IMR-90 (cell line): ENCODE measurements around the gene MAGEB3. TPM values are rescaled to one million over a fixed set of nuclear protein-coding genes. Genes with fewer than 3 reads are reported as not detected.

Experiments
- ATAC-seq: fragments of 200-7000 bp; cut with Tn5 transposase; 2 replicates; pipeline ENCODE4 v1.9.1; 2020; ENCODE audit warnings: low read depth, mild to moderate bottlenecking, moderate library complexity
- BruUV-seq: library from RNA; stranded (reverse); fragments of 400-500 nt; replicated peaks from 2 replicates; lab custom pipeline; 2021; lab: Mats Ljungman, UMichigan
- CTCF ChIA-PET: fragments of 300-600 bp; formaldehyde crosslinking; extraction: SDS; loops from one replicate; lab custom pipeline; 2021; ENCODE audit warnings: antibody characterized with exemption; lab: Yijun Ruan, JAX
- POLR2A ChIA-PET: fragments of 300-600 bp; sonication (Branson Sonifier 250); formaldehyde crosslinking; loops from one replicate; lab custom pipeline; 2022; ENCODE audit warnings: antibody characterized with exemption; ENCODE audit not compliant: unreplicated experiment; lab: Charles Lee
- DNase-seq: peaks from one replicate; pipeline ENCODE4 v3.0.0; 2013
- H2AFZ ChIP-seq: replicated peaks from 2 replicates; pipeline ENCODE3; 2013; ENCODE audit warnings: low read length, mild to moderate bottlenecking; ENCODE audit not compliant: poor library complexity
- H2AK5ac ChIP-seq: 2 replicates; pipeline ENCODE4 v1.6.1; 2013; ENCODE audit warnings: low read depth, low read length, inconsistent platforms
- H2AK9ac ChIP-seq: replicated peaks from 2 replicates; pipeline ENCODE3; 2013; ENCODE audit warnings: mild to moderate bottlenecking, low read depth, low read length, moderate library complexity; ENCODE audit not compliant: poor library complexity
- H2BK120ac ChIP-seq: 2 replicates; pipeline ENCODE4 v1.6.1; 2013; ENCODE audit warnings: low read depth, low read length, inconsistent platforms
- H2BK15ac ChIP-seq: 3 replicates; pipeline ENCODE4 v1.6.1; 2013; ENCODE audit warnings: low read depth, low read length, inconsistent platforms
- H2BK20ac ChIP-seq: 2 replicates; pipeline ENCODE4 v1.6.1; 2013; ENCODE audit warnings: low read depth, mild to moderate bottlenecking, inconsistent platforms, low read length, moderate library complexity
- H2BK5ac ChIP-seq: 2 replicates; pipeline ENCODE4 v1.6.1; 2013; ENCODE audit warnings: mild to moderate bottlenecking, low read depth, low read length, inconsistent platforms; ENCODE audit not compliant: poor library complexity, severe bottlenecking
- H3K14ac ChIP-seq: replicated peaks from 2 replicates; pipeline ENCODE4 v1.6.1; 2013; ENCODE audit warnings: low read depth, low read length, inconsistent platforms
- H3K18ac ChIP-seq: 2 replicates; pipeline ENCODE4 v1.6.1; 2013; ENCODE audit warnings: low read depth, low read length, control low read depth
- H3K23ac ChIP-seq: 2 replicates; pipeline ENCODE4 v1.6.1; 2013; ENCODE audit warnings: low read depth, low read length, inconsistent platforms
- H3K27ac ChIP-seq: 2 replicates; pipeline ENCODE4 v1.5.1; 2013; ENCODE audit warnings: mild to moderate bottlenecking, control low read depth, low read length; ENCODE audit not compliant: insufficient read depth
- H3K27me3 ChIP-seq: 2 replicates; pipeline ENCODE4 v1.6.1; 2013; ENCODE audit warnings: low read length; ENCODE audit not compliant: control insufficient read depth, insufficient read depth
- H3K36me3 ChIP-seq: 2 replicates; pipeline ENCODE4 v1.6.1; 2013; ENCODE audit warnings: low read length, mixed read lengths; ENCODE audit not compliant: control insufficient read depth, insufficient read depth
- H3K4ac ChIP-seq: 2 replicates; pipeline ENCODE4 v1.6.1; 2013; ENCODE audit warnings: low read depth, low read length, inconsistent platforms
- H3K4me1 ChIP-seq: 2 replicates; pipeline ENCODE4 v1.6.1; 2013; ENCODE audit warnings: low read length, mixed read lengths; ENCODE audit not compliant: control insufficient read depth, insufficient read depth
- H3K4me2 ChIP-seq: 2 replicates; pipeline ENCODE4 v1.6.1; 2013; ENCODE audit warnings: low read depth, mild to moderate bottlenecking, control low read depth, low read length, moderate library complexity
- H3K4me3 ChIP-seq: 2 replicates; pipeline ENCODE4 v1.5.1; 2013; ENCODE audit warnings: low read depth, mild to moderate bottlenecking, control low read depth, low read length, moderate library complexity; ENCODE audit not compliant: insufficient read depth
- H3K56ac ChIP-seq: 2 replicates; pipeline ENCODE4 v1.6.1; 2013; ENCODE audit warnings: low read length, inconsistent platforms; ENCODE audit not compliant: insufficient read depth; ENCODE audit errors: extremely low read depth
- H3K79me1 ChIP-seq, 2 experiments: 2 replicates each; pipeline ENCODE4 v1.6.1; 2013; ENCODE audit warnings: low read length in 2 of 2, inconsistent platforms in 1 of 2, low read depth in 1 of 2
- H3K9ac ChIP-seq: 2 replicates; pipeline ENCODE4 v1.6.1; 2013; ENCODE audit warnings: low read depth, low read length, control low read depth
- H3K9me1 ChIP-seq: 2 replicates; pipeline ENCODE4 v1.6.1; 2013; ENCODE audit warnings: low read length, inconsistent platforms; ENCODE audit not compliant: insufficient read depth
- H3K9me3 ChIP-seq: 2 replicates; pipeline ENCODE4 v1.6.1; 2013; ENCODE audit warnings: low read length; ENCODE audit not compliant: control insufficient read depth, insufficient read depth
- H4K20me1 ChIP-seq: 2 replicates; pipeline ENCODE4 v1.6.1; 2013; ENCODE audit warnings: low read length, inconsistent platforms; ENCODE audit not compliant: insufficient read depth
- H4K5ac ChIP-seq: 2 replicates; pipeline ENCODE4 v1.6.1; 2013; ENCODE audit warnings: mild to moderate bottlenecking, low read depth, low read length, control low read depth
- H4K8ac ChIP-seq, 2 experiments: 2 replicates each; pipeline ENCODE4 v1.6.1; 2013; ENCODE audit warnings: low read depth in 2 of 2, low read length in 2 of 2, control low read depth in 1 of 2, inconsistent platforms in 1 of 2
- H4K91ac ChIP-seq: 2 replicates; pipeline ENCODE4 v1.6.1; 2013; ENCODE audit warnings: low read depth, low read length, inconsistent platforms; ENCODE audit not compliant: insufficient read depth
- BHLHE40 ChIP-seq: fragments of 150-350 bp; IDR thresholded peaks from 2 replicates; pipeline ENCODE4 v1.6.1; 2016; ENCODE audit warnings: mild to moderate bottlenecking, low read depth, low read length
- CEBPB ChIP-seq: IDR thresholded peaks from 2 replicates; pipeline ENCODE4 v1.6.1; 2012; ENCODE audit warnings: low read depth, low read length, improper control_type of control experiment
- CHD1 ChIP-seq: IDR thresholded peaks from 2 replicates; pipeline ENCODE4 v1.6.1; 2012; ENCODE audit warnings: low read depth, low read length, improper control_type of control experiment
- CTCF ChIP-seq: conservative IDR thresholded peaks from 2 replicates; pipeline ENCODE4 v1.5.1; 2012; ENCODE audit warnings: mild to moderate bottlenecking, low read depth, low read length, improper control_type of control experiment
- ELK1 ChIP-seq: fragments of 150-350 bp; IDR thresholded peaks from 2 replicates; pipeline ENCODE4 v1.6.1; 2016; ENCODE audit warnings: low read depth, mild to moderate bottlenecking, low read length, moderate library complexity, borderline replicate concordance
- FOS ChIP-seq: fragments of 150-350 bp; IDR thresholded peaks from 2 replicates; pipeline ENCODE4 v1.6.1; 2016; ENCODE audit warnings: low read depth, low read length
- MAFK ChIP-seq: IDR thresholded peaks from 2 replicates; pipeline ENCODE4 v1.6.1; 2012; ENCODE audit warnings: low read depth, low read length, improper control_type of control experiment
- MAZ ChIP-seq: IDR thresholded peaks from 2 replicates; pipeline ENCODE4 v1.6.1; 2012; ENCODE audit warnings: low read depth, mild to moderate bottlenecking, low read length, improper control_type of control experiment, moderate library complexity, borderline replicate concordance
- MXI1 ChIP-seq: IDR thresholded peaks from 2 replicates; pipeline ENCODE4 v1.6.1; 2012; ENCODE audit warnings: low read depth, mild to moderate bottlenecking, low read length, moderate library complexity, borderline replicate concordance
- NFE2L2 ChIP-seq: fragments of 150-350 bp; IDR thresholded peaks from 2 replicates; pipeline ENCODE4 v1.6.1; 2016; ENCODE audit warnings: low read depth, mild to moderate bottlenecking, low read length
- POLR2A ChIP-seq: IDR thresholded peaks from 2 replicates; pipeline ENCODE4 v1.6.1; 2012; ENCODE audit warnings: mild to moderate bottlenecking, low read depth, low read length
- RAD21 ChIP-seq: IDR thresholded peaks from 2 replicates; pipeline ENCODE4 v1.6.1; 2012; ENCODE audit warnings: low read length, improper control_type of control experiment
- RCOR1 ChIP-seq: IDR thresholded peaks from 2 replicates; pipeline ENCODE4 v1.6.1; 2012; ENCODE audit warnings: mild to moderate bottlenecking, low read length, improper control_type of control experiment; ENCODE audit not compliant: insufficient replicate concordance
- RFX5 ChIP-seq: IDR thresholded peaks from 2 replicates; pipeline ENCODE4 v1.8.0; 2012; ENCODE audit warnings: low read depth, mild to moderate bottlenecking, low read length, moderate library complexity
- SMC3 ChIP-seq: fragments of 150-350 bp; IDR thresholded peaks from 2 replicates; pipeline ENCODE4 v1.6.1; 2016; ENCODE audit warnings: low read depth, mild to moderate bottlenecking, antibody characterized with exemption, low read length, moderate library complexity
- USF2 ChIP-seq: fragments of 150-350 bp; IDR thresholded peaks from 2 replicates; pipeline ENCODE4 v1.6.1; 2017; ENCODE audit warnings: mild to moderate bottlenecking, antibody characterized with exemption, low read length, low read depth
- WGBS, 2 experiments: methylation state at CpG; one replicate each; pipeline versions ENCODE4 v1.1.5 to v1.1.7; 2013; ENCODE audit warnings: missing lambda C conversion rate in 2 of 2; ENCODE audit not compliant: insufficient read length in 1 of 2; ENCODE audit errors: extremely low coverage in 2 of 2; 5-methylcytosine and 5-hydroxymethylcytosine counted together
- dilution Hi-C: fragments of 300-500 bp; cut with HindIII; formaldehyde crosslinking; loops from one replicate; pipeline ENCODE4 v1.14.3; 2018; ENCODE audit warnings: low sequenced_read_pairs; ENCODE audit not compliant: unreplicated experiment
- in situ Hi-C: fragments of 300-500 bp; cut with MboI; formaldehyde crosslinking; loops from 3 replicates; pipeline ENCODE4 v1.14.3; 2019; ENCODE audit warnings: low sequenced_read_pairs, inconsistent platforms, mixed read lengths
- intact Hi-C: fragments of 100-400 bp; cut with micrococcal nuclease; formaldehyde crosslinking; loops from 2 replicates; pipeline ENCODE4 v1.10.0; 2022
- polyA plus RNA-seq, 3 experiments: library from polyadenylated mRNA; depleted of rRNA; stranded (reverse); fragments of >200 nt; gene quantifications; 2 replicates each; pipeline ENCODE4 v1.2.3, GENCODE V29; 2012; ENCODE audit warnings: low replicate concordance in 1 of 3
- total RNA-seq: library from RNA; depleted of rRNA; stranded (reverse); fragments of >200 nt; gene quantifications from 2 replicates; pipeline ENCODE4 v1.2.3, GENCODE V29; 2012

MAGEB3 gene
- total and polyA plus RNA-seq, 2 of the 4 experiments (the other 2 are of a cell fraction): not detected

- CTCF ChIA-PET: interaction anchor here (0.6 kb wide), 1 partner anchor 328 kb away, joined by 3 read pairs; no protein-coding TSS in a partner anchor
- ATAC-seq: no peak
- dilution Hi-C loops: no loop called here
Observed at GRCh38 chrX:30246769-30247489, 16.5 kb downstream of the MAGEB3 start, which contains the start of gene MAGEB1. Gene MAGEB1, plus strand, starts transcription at chrX:30247146. Its CDS starts 3,348 bp downstream, at chrX:30250494.

More at GRCh38 chrX:30246769-30247489, 16.5 kb downstream of the MAGEB3 start, which contains the start of gene MAGEB1:
- no peak within 1 kb of the TSS for H3K23ac ChIP-seq
- H3K4me2 ChIP-seq: no peak within 1 kb of the TSS
- H2BK5ac ChIP-seq: no peak within 1 kb of the TSS
- no peak within 1 kb of the TSS for H2AFZ ChIP-seq
- POLR2A ChIA-PET: no interaction called here
- no peak for DNase-seq
- no peaks in the 10 kb centered on the region for H3K4me1 ChIP-seq
- BruUV-seq: no TSS peak
- no peak within 1 kb of the TSS for H4K5ac ChIP-seq
- no peaks in the 10 kb centered on the region for H3K9me1 ChIP-seq
- 87% methylated on average over 18 of the region's 38 CpGs; no CpG with 5 or more reads in 1 of the 2 experiments for WGBS, 2 experiments
- no peaks in the 10 kb centered on the region for H4K20me1 ChIP-seq
- H3K27me3 ChIP-seq: peaks cover 2% of the 10 kb centered on the region
- no peak within 1 kb of the TSS for H2AK9ac ChIP-seq
- H3K9me3 ChIP-seq: no peaks in the 10 kb centered on the region
- TF ChIP-seq USF2: no peak
- no peak for TF ChIP-seq SMC3
- no peak for TF ChIP-seq RCOR1
- no peak for TF ChIP-seq MAZ
- no peak for TF ChIP-seq CEBPB
- TF ChIP-seq RFX5: no peak
- TF ChIP-seq POLR2A: no peak
- no peak for TF ChIP-seq MAFK
- TF ChIP-seq BHLHE40: no peak
- no peak for TF ChIP-seq CHD1
- TF ChIP-seq FOS: no peak
- TF ChIP-seq RAD21: no peak
- TF ChIP-seq CTCF: no peak
- TF ChIP-seq MXI1: no peak
- no peak for TF ChIP-seq NFE2L2
- no peak for TF ChIP-seq ELK1
- no peaks in the 10 kb centered on the region for H3K79me1 ChIP-seq
- no peak within 1 kb of the TSS for H2BK120ac ChIP-seq
- no peak within 1 kb of the TSS for H3K18ac ChIP-seq
- no peaks in the 10 kb centered on the region for H3K36me3 ChIP-seq
- intact Hi-C loops (no loop called here), in situ Hi-C loops (no loop called here)
- no peak within 1 kb of the TSS for H3K56ac ChIP-seq
- no peak within 1 kb of the TSS for H3K14ac ChIP-seq
- no peak within 1 kb of the TSS for H2BK15ac ChIP-seq
- no peak within 1 kb of the TSS for H2BK20ac ChIP-seq
- no peak within 1 kb of the TSS for H3K9ac ChIP-seq
- H3K4me3 ChIP-seq: no peak within 1 kb of the TSS
- H3K4ac ChIP-seq: no peak within 1 kb of the TSS
- H2AK5ac ChIP-seq: no peak within 1 kb of the TSS
- H3K27ac ChIP-seq: no peak within 1 kb of the TSS
- no peak within 1 kb of the TSS for H4K8ac ChIP-seq
- no peak within 1 kb of the TSS for H4K91ac ChIP-seq
